Metanephros (tissue), 2 donors: ENCODE results near the gene SRP9. TPM values are rescaled to one million over a fixed set of nuclear protein-coding genes. Genes with fewer than 3 reads are reported as not detected.

Experiments
- small RNA-seq: library from RNA; depleted of rRNA; stranded (forward); fragments of <200 nt; gene quantifications from one replicate; pipeline ENCODE3, GENCODE V24; 2014; ENCODE audit warnings: low replicate concordance
- total RNA-seq: library from RNA; depleted of rRNA; stranded (reverse); fragments of >200 nt; gene quantifications from one replicate; pipeline ENCODE4 v1.2.3, GENCODE V29; 2014

Gene SRP9, protein sequence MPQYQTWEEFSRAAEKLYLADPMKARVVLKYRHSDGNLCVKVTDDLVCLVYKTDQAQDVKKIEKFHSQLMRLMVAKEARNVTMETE
- total RNA-seq, result 221 TPM

DNA sequence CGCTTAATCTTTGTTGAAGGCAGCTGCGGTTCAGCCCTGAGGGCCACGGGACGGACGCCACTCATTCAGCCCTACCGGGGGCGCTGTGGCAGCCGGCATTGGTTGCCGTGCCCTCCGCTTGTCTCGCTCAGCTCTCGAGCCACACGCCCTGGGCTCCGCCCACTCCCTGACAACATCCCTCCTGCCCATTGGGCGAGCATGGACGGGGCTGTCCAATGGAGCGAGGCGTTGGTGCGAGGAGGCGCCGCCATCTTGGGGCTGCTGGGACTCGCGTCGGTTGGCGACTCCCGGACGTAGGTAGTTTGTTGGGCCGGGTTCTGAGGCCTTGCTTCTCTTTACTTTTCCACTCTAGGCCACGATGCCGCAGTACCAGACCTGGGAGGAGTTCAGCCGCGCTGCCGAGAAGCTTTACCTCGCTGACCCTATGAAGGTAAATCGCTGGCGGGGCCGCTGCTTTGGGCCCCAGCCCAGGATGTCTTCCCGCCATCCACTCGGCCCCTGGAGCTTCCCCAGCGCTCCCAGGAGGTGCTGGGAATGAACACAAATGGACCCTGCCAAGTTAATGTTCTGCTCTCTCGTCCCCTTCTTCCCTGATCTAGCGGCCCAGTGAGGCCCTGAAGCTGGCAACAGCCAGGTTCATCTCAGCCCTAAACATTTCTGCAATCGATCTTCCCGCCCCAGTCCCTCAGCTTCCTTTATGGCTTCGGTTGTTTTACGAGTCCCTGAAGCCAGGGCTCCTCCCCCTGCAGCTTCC is at the start of gene SRP9:
SRP9 (plus strand) TSS at position 244 of the 754 bp plus-strand sequence; CDS start at position 359, 115 bp downstream.

GRCh38 chr1:225809842-225810578 is 32.4 kb downstream of the SRP9 start, which contains the start of gene EPHX1:
Gene EPHX1 (plus strand): TSS chr1:225810124. CDS start chr1:225828730, 18,606 bp downstream.

Small RNA genes within 50 kb of the gene (small RNA-seq; reads per million reads assigned to genes)
- gene RNU6-1304P, result not detected

Other genes starting within 250 kb of the SRP9 start
- gene ENAH, start 124.7 kb upstream of the SRP9 start, total RNA-seq, result 30.5 TPM
- gene EPHX1, start 32.3 kb downstream of the SRP9 start, total RNA-seq, result 35.4 TPM
- gene TMEM63A, start 104.6 kb downstream of the SRP9 start, total RNA-seq, result 70.2 TPM
- 3.9 TPM for gene LEFTY1, start 111.3 kb downstream of the SRP9 start, total RNA-seq
- 37.7 TPM for gene PYCR2, start 146.4 kb downstream of the SRP9 start, total RNA-seq
- 0.58 TPM for gene LEFTY2, start 163.4 kb downstream of the SRP9 start, total RNA-seq
- gene SDE2, start 221.5 kb downstream of the SRP9 start, total RNA-seq, result 28.0 TPM